WTC11 (cell line): Measurements from ENCODE around the gene CPAMD8. TPM values are rescaled to one million over a fixed set of nuclear protein-coding genes. Genes with fewer than 3 reads are reported as not detected.

Source experiments
- ATAC-seq: fragments of 200-7000 bp; cut with Tn5 transposase; 2 replicates; pipeline ENCODE4 v1.10.0; 2021; ENCODE audit warnings: mild to moderate bottlenecking, moderate library complexity
- CTCF ChIA-PET: fragments of 300-600 bp; sonication (Branson Sonifier 250); formaldehyde crosslinking; loops from one replicate; lab custom pipeline; 2021; ENCODE audit warnings: antibody characterized with exemption; lab: Charles Lee
- POLR2A ChIA-PET: fragments of 350-600 bp; sonication (Branson Sonifier 250); formaldehyde crosslinking; loops from one replicate; lab custom pipeline; 2021; ENCODE audit warnings: antibody characterized with exemption; lab: Charles Lee
- DNase-seq: peaks from one replicate; pipeline ENCODE4 v3.0.0; 2021; ENCODE audit warnings: low spot score
- H3K27ac Mint-ChIP-seq: 2 replicates; pipeline ENCODE4 v1.8.0; 2021; ENCODE audit warnings: mixed read lengths
- H3K27me3 Mint-ChIP-seq: 2 replicates; pipeline ENCODE4 v1.8.0; 2021; ENCODE audit warnings: low read depth, mild to moderate bottlenecking, moderate library complexity, mixed read lengths
- H3K36me3 Mint-ChIP-seq: 2 replicates; pipeline ENCODE4 v1.8.0; 2021; ENCODE audit warnings: mixed read lengths
- H3K4me1 Mint-ChIP-seq: 2 replicates; pipeline ENCODE4 v1.8.0; 2022; ENCODE audit warnings: mixed read lengths
- H3K4me3 Mint-ChIP-seq: 2 replicates; pipeline ENCODE4 v1.8.0; 2021; ENCODE audit warnings: mild to moderate bottlenecking, moderate library complexity, mixed read lengths
- H3K9me3 Mint-ChIP-seq: 2 replicates; pipeline ENCODE4 v1.8.0; 2021; ENCODE audit warnings: mixed read lengths
- ATF6 ChIP-seq: sonication (generic); formaldehyde crosslinking; IDR thresholded peaks from 2 replicates; pipeline ENCODE4 v1.8.1; 2023; ENCODE audit warnings: mild to moderate bottlenecking, missing genetic modification reagents
- ETV6 ChIP-seq: sonication (generic); formaldehyde crosslinking; IDR thresholded peaks from 2 replicates; pipeline ENCODE4 v1.8.1; 2022; ENCODE audit warnings: mild to moderate bottlenecking, missing genetic modification reagents
- GABPB1 ChIP-seq: sonication (generic); formaldehyde crosslinking; IDR thresholded peaks from 2 replicates; pipeline ENCODE4 v1.8.1; 2023; ENCODE audit warnings: mild to moderate bottlenecking, missing genetic modification reagents
- GTF2I ChIP-seq: fragments of 250-450 bp; sonication (Bioruptor Pico); conservative IDR thresholded peaks from 2 replicates; pipeline ENCODE4 v1.4.0; 2021; ENCODE audit warnings: mild to moderate bottlenecking
- HMGXB4 ChIP-seq: sonication (generic); formaldehyde crosslinking; IDR thresholded peaks from 2 replicates; pipeline ENCODE4 v1.8.1; 2023; ENCODE audit warnings: mild to moderate bottlenecking, moderate library complexity, missing genetic modification reagents
- MAX ChIP-seq: sonication (generic); formaldehyde crosslinking; IDR thresholded peaks from 2 replicates; pipeline ENCODE4 v1.8.0; 2022; ENCODE audit warnings: mild to moderate bottlenecking, missing genetic modification reagents
- NFE2L1 ChIP-seq: sonication (generic); formaldehyde crosslinking; IDR thresholded peaks from 2 replicates; pipeline ENCODE4 v1.8.1; 2023; ENCODE audit warnings: missing genetic modification reagents
- NFYB ChIP-seq: sonication (generic); formaldehyde crosslinking; conservative IDR thresholded peaks from 2 replicates; pipeline ENCODE4 v1.8.0; 2022; ENCODE audit warnings: low read depth, missing genetic modification reagents
- NR1H2 ChIP-seq: sonication (generic); formaldehyde crosslinking; IDR thresholded peaks from 2 replicates; pipeline ENCODE4 v1.9.0; 2021; ENCODE audit warnings: mild to moderate bottlenecking, moderate library complexity, missing genetic modification reagents
- NR3C1 ChIP-seq: sonication (generic); formaldehyde crosslinking; conservative IDR thresholded peaks from 2 replicates; pipeline ENCODE4 v1.8.1; 2023; ENCODE audit warnings: low read depth, mild to moderate bottlenecking, missing genetic modification reagents
- PRDM15 ChIP-seq: sonication (generic); formaldehyde crosslinking; IDR thresholded peaks from 2 replicates; pipeline ENCODE4 v1.8.0; 2022; ENCODE audit warnings: missing genetic modification reagents
- RELA ChIP-seq: sonication (generic); formaldehyde crosslinking; IDR thresholded peaks from 2 replicates; pipeline ENCODE4 v1.8.1; 2022; ENCODE audit warnings: missing genetic modification reagents, mild to moderate bottlenecking, borderline replicate concordance
- SMAD4 ChIP-seq: sonication (generic); formaldehyde crosslinking; IDR thresholded peaks from 2 replicates; pipeline ENCODE4 v1.8.0; 2022; ENCODE audit warnings: mild to moderate bottlenecking, missing genetic modification reagents
- SOX15 ChIP-seq: fragments of 250-450 bp; sonication (Bioruptor Pico); IDR thresholded peaks from 2 replicates; pipeline ENCODE4 v1.9.0; 2021; ENCODE audit warnings: mild to moderate bottlenecking
- USF2 ChIP-seq: sonication (generic); formaldehyde crosslinking; IDR thresholded peaks from 2 replicates; pipeline ENCODE4 v1.8.1; 2023; ENCODE audit warnings: mild to moderate bottlenecking, missing genetic modification reagents, moderate library complexity
- ZNF138 ChIP-seq: sonication (generic); formaldehyde crosslinking; conservative IDR thresholded peaks from 2 replicates; pipeline ENCODE4 v1.8.1; 2022; ENCODE audit warnings: mild to moderate bottlenecking, moderate library complexity, missing genetic modification reagents
- ZNF232 ChIP-seq: sonication (generic); formaldehyde crosslinking; IDR thresholded peaks from 2 replicates; pipeline ENCODE4 v1.8.0; 2022; ENCODE audit warnings: mild to moderate bottlenecking, missing genetic modification reagents
- ZNF317 ChIP-seq: sonication (generic); formaldehyde crosslinking; IDR thresholded peaks from 2 replicates; pipeline ENCODE4 v1.8.1; 2023; ENCODE audit warnings: low read depth, mild to moderate bottlenecking, moderate library complexity, missing genetic modification reagents, borderline replicate concordance
- total RNA-seq: library from RNA; stranded (reverse); gene quantifications from 3 replicates; pipeline ENCODE4 v1.2.3, GENCODE V29; 2021

The CPAMD8 gene
- total RNA-seq, 1 experiment from 2014 or later, result 6.9 TPM

- DNase-seq, result no peak
- peaks cover 50% of the 10 kb centered on the region for H3K36me3 Mint-ChIP-seq
- H3K9me3 Mint-ChIP-seq, result no peaks in the 10 kb centered on the region
- H3K4me1 Mint-ChIP-seq, result no peaks in the 10 kb centered on the region
- H3K27me3 Mint-ChIP-seq, result no peaks in the 10 kb centered on the region
- TF ChIP-seq MAX (CRISPR knock-in tag) (no peak), GTF2I (CRISPR knock-in tag) (no peak), NFE2L1 (CRISPR knock-in tag) (no peak), NR1H2 (no peak), HMGXB4 (CRISPR knock-in tag) (no peak), PRDM15 (no peak), SOX15 (no peak), USF2 (CRISPR knock-in tag) (no peak)
- ChIA-PET POLR2A (no interaction called here), CTCF (no interaction called here)
- no peak for ATAC-seq
- H3K27ac Mint-ChIP-seq, result no peak overlapping the region
- H3K4me3 Mint-ChIP-seq, result no peak overlapping the region
These were observed 170.5 kb downstream of the CPAMD8 start for GRCh38 chr19:16856091-16856490.

GRCh38 chr19:16853066-16853465, 173.5 kb downstream of the CPAMD8 start:
- ChIA-PET POLR2A (no interaction called here), CTCF (interaction anchor here (0.6 kb wide), 1 partner anchor 76 kb away, joined by 4 read pairs; no protein-coding TSS in a partner anchor)
- H3K36me3 Mint-ChIP-seq, result peaks cover 68% of the 10 kb centered on the region
- no peaks in the 10 kb centered on the region for H3K27me3 Mint-ChIP-seq
- ATAC-seq (no peak), DNase-seq (no peak)
- H3K4me1 Mint-ChIP-seq, result no peaks in the 10 kb centered on the region
- no peak overlapping the region for H3K27ac Mint-ChIP-seq
- H3K9me3 Mint-ChIP-seq, result no peaks in the 10 kb centered on the region
- TF ChIP-seq ATF6 (CRISPR knock-in tag), result no peak
- no peak for TF ChIP-seq NFYB (CRISPR knock-in tag)
- no peak for TF ChIP-seq ZNF317 (CRISPR knock-in tag)
- TF ChIP-seq ZNF232 (CRISPR knock-in tag), result no peak
- no peak for TF ChIP-seq ETV6 (CRISPR knock-in tag)
- no peak for TF ChIP-seq GABPB1 (CRISPR knock-in tag)
- TF ChIP-seq SMAD4 (CRISPR knock-in tag), result no peak
- TF ChIP-seq ZNF138, result no peak
- TF ChIP-seq PRDM15, result no peak
- no peak for TF ChIP-seq RELA (CRISPR knock-in tag)
- no peak for TF ChIP-seq NR3C1
- H3K4me3 Mint-ChIP-seq, result no peak overlapping the region
